ENCODE data around the gene CRYL1. TPM values are rescaled to one million over a fixed set of nuclear protein-coding genes. Genes with fewer than 3 reads are reported as not detected.

The CRYL1 gene
- polyA plus RNA-seq, 1 of the 3 experiments (the other 2 are of a cell fraction) = 34.8 TPM

DNA sequence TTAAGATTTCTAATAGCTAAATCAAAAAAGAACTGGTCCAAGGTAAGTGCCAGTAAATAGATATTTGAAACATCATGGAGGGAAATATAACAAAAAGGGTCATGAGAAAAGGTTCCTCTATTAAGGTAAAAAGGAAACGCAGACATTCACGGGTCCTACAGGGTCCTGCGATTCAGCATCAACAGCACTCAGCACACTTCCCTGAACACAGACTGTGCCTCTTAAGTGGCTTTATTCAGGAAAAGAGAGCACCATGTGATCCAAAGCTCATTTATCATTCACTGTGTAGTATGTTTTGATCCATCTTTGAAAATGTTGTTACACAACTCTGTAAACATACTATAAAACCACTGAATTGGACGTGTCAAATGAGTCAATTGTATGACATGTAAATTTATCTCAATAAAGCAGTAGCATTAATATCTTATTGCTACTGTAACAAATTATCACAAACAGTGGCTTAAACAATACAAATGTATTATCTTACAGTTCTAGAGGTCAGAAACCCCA lies 33.7 kb downstream of the CRYL1 start:
- Histone ChIP-seq H3K27me3 (ENCODE audit: insufficient read depth) (no peaks in the 10 kb centered on the region), H3K4me3 (ENCODE audit: low read depth in 2 of 2, low read length in 1 of 2) (no peak overlapping the region), H2AFZ (ENCODE audit: low read depth) (no peak overlapping the region), H3K4me2 (no peak overlapping the region), H3K9ac (no peak overlapping the region), H4K20me1 (ENCODE audit: insufficient read depth) (no peaks in the 10 kb centered on the region), H3K9me2 (no peaks in the 10 kb centered on the region), H3K9me3 (no peaks in the 10 kb centered on the region), H3K4me1 (ENCODE audit: control insufficient read depth in 1 of 2, insufficient read depth in 2 of 2, low read depth in 1 of 2, low read length in 1 of 2) (no peaks in the 10 kb centered on the region), H3F3A (replicated peaks; ENCODE audit: insufficient read depth) (no peaks in the 10 kb centered on the region), H3K27ac (ENCODE audit: low read depth in 2 of 2, low read length in 1 of 2) (no peak overlapping the region), H3K36me3 (replicated peaks in 1 of 2; ENCODE audit: control insufficient read depth in 1 of 2, insufficient read depth in 2 of 2, low read length in 1 of 2) (no peaks in the 10 kb centered on the region), H3K79me2 (ENCODE audit: insufficient read depth) (no peaks in the 10 kb centered on the region)
- TF ChIP-seq ELF1 (IDR thresholded peaks at IDR 0.05) (no peak), FOSL2 (IDR thresholded peaks at IDR 0.05; ENCODE audit: borderline replicate concordance, low read depth) (no peak), NFIC (IDR thresholded peaks at IDR 0.05; ENCODE audit: borderline replicate concordance) (no peak), TCF12 (IDR thresholded peaks at IDR 0.05) (no peak), SIN3A (IDR thresholded peaks at IDR 0.05; ENCODE audit: borderline replicate concordance, low read depth, low read length) (no peak)
- WGBS (ENCODE audit: low lambda C conversion rate) = 76% methylated on average over 4 of the region's 4 CpGs
- ChIA-PET POLR2A (no interaction called here), CTCF (interaction anchor here (0.6 to 7.7 kb wide), 4 partner anchors 33 to 431 kb away, joined by 3 to 74 read pairs (median 19); partner anchors contain the start of gene CRYL1)
- no peak for DNase-seq

DNA sequence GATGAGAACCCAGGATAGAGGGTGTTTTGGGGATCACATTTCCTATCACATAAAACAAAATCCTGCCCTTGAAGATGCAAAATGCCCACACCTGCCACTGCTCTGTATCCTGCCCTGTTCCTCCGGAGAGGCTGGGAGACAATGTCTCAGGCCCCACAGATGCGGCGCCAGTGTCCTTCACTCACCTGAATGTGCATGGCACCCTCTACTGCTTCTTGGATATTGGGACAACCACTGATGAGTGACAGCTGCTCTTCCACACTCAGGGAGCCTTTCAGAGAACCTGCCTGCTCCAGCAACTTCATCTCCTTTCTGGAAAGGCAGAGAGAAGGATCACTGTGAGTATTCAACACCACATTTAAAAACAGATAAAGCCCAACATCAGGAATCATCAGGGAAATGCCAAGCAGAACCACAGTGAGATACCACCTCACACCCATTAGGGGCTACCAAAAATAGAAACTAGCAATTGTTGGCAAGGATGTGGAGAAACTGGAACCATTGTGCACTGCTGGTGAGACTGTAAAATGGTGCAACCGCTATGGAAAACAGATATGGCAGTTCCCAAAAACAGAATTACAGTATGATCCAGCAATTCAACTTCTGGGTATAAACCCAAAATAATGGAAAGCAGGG lies 36.4 kb downstream of the CRYL1 start:
- H3K36me3 ChIP-seq (replicated peaks in 1 of 2; ENCODE audit: control insufficient read depth in 1 of 2, insufficient read depth in 2 of 2, low read length in 1 of 2) = no peaks in the 10 kb centered on the region
- H3K9me2 ChIP-seq = no peaks in the 10 kb centered on the region
- H3K4me2 ChIP-seq = no peak overlapping the region
- no peaks in the 10 kb centered on the region for H3K9me3 ChIP-seq
- H4K20me1 ChIP-seq (ENCODE audit: insufficient read depth) = no peaks in the 10 kb centered on the region
- H3K79me2 ChIP-seq (ENCODE audit: insufficient read depth) = no peaks in the 10 kb centered on the region
- ChIA-PET CTCF (interaction anchor here (1.3 to 7.7 kb wide), 2 partner anchors 434 to 435 kb away, joined by 4 to 74 read pairs; no protein-coding TSS in a partner anchor), POLR2A (no interaction called here)
- TF ChIP-seq RFX5 (IDR thresholded peaks at IDR 0.05; ENCODE audit: low read length) = no peak
- TF ChIP-seq TAF1 (IDR thresholded peaks at IDR 0.05; ENCODE audit: borderline replicate concordance, low read depth, low read length) = no peak
- TF ChIP-seq NRF1 (IDR thresholded peaks at IDR 0.05; ENCODE audit: low read depth, low read length) = no peak
- H3K27me3 ChIP-seq (ENCODE audit: insufficient read depth) = no peaks in the 10 kb centered on the region
- no peaks in the 10 kb centered on the region for H3F3A ChIP-seq (replicated peaks; ENCODE audit: insufficient read depth)
- 99% methylated on average over 4 of the region's 4 CpGs for WGBS (ENCODE audit: low lambda C conversion rate)
- no peak overlapping the region for H3K4me3 ChIP-seq (ENCODE audit: low read depth in 2 of 2, low read length in 1 of 2)
- DNase-seq = no peak
- no peak overlapping the region for H3K9ac ChIP-seq
- no peak overlapping the region for H2AFZ ChIP-seq (ENCODE audit: low read depth)
- no peak overlapping the region for H3K27ac ChIP-seq (ENCODE audit: low read depth in 2 of 2, low read length in 1 of 2)
- no peaks in the 10 kb centered on the region for H3K4me1 ChIP-seq (ENCODE audit: control insufficient read depth in 1 of 2, insufficient read depth in 2 of 2, low read depth in 1 of 2, low read length in 1 of 2)

DNA sequence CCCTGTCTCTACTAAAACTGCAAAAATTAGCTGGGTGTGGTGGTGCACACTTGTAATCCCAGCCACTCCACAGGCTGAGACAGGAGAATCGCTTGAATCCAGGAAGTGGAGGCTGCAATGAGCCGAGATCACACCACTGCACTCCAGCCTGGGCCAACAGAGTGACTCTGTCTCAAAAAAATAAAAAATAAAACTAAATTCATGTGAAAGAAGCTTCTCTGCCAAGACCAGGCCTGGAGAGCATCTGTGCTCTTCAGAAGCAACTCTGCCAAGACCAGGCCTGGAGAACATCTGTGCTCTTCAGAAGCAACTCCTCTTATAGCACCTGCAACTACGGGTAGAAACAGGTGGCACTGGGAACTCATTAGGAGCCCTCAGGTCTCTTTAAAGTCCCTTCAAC lies 37.7 kb downstream of the CRYL1 start:
- WGBS (ENCODE audit: low lambda C conversion rate) = 83% methylated on average over 3 of the region's 3 CpGs
- no peaks in the 10 kb centered on the region for H3K9me2 ChIP-seq
- TF ChIP-seq EP300 (IDR thresholded peaks at IDR 0.05; ENCODE audit: borderline replicate concordance in 1 of 2, low read depth in 1 of 2, low read length in 1 of 2) (no peak), MAX (IDR thresholded peaks at IDR 0.05; ENCODE audit: low read depth) (no peak), RAD21 (IDR thresholded peaks at IDR 0.05; ENCODE audit: low read length) (no peak), RCOR1 (IDR thresholded peaks at IDR 0.05; ENCODE audit: low read length) (no peak), SIN3A (IDR thresholded peaks at IDR 0.05; ENCODE audit: borderline replicate concordance, low read depth, low read length) (no peak), PBX3 (IDR thresholded peaks at IDR 0.05) (no peak), FOSL2 (IDR thresholded peaks at IDR 0.05; ENCODE audit: borderline replicate concordance, low read depth) (no peak), EZH2phosphoT487 (IDR thresholded peaks at IDR 0.05; ENCODE audit: borderline replicate concordance, low read depth) (no peak), POLR2AphosphoS5 (IDR thresholded peaks at IDR 0.05; ENCODE audit: low read depth, low read length) (no peak), FOXM1 (IDR thresholded peaks at IDR 0.05; ENCODE audit: low read depth) (no peak), SMC3 (IDR thresholded peaks at IDR 0.05; ENCODE audit: low read depth, low read length) (no peak), NRF1 (IDR thresholded peaks at IDR 0.05; ENCODE audit: low read depth, low read length) (no peak), REST (IDR thresholded peaks at IDR 0.05; ENCODE audit: low read depth, low read length) (no peak)

More for the DNA sequence above, 37.7 kb downstream of the CRYL1 start:
- H3K4me3 ChIP-seq (ENCODE audit: low read depth in 2 of 2, low read length in 1 of 2) = no peak overlapping the region
- no peaks in the 10 kb centered on the region for H4K20me1 ChIP-seq (ENCODE audit: insufficient read depth)
- no peaks in the 10 kb centered on the region for H3K79me2 ChIP-seq (ENCODE audit: insufficient read depth)
- no peaks in the 10 kb centered on the region for H3K4me1 ChIP-seq (ENCODE audit: control insufficient read depth in 1 of 2, insufficient read depth in 2 of 2, low read depth in 1 of 2, low read length in 1 of 2)
- no peaks in the 10 kb centered on the region for H3K36me3 ChIP-seq (replicated peaks in 1 of 2; ENCODE audit: control insufficient read depth in 1 of 2, insufficient read depth in 2 of 2, low read length in 1 of 2)
- ChIA-PET CTCF (interaction anchor here (1.0 to 1.3 kb wide), 2 partner anchors 17 to 437 kb away, joined by 3 to 4 read pairs; no protein-coding TSS in a partner anchor), POLR2A (no interaction called here)
- H2AFZ ChIP-seq (ENCODE audit: low read depth) = no peak overlapping the region
- no peaks in the 10 kb centered on the region for H3K9me3 ChIP-seq
- H3K9ac ChIP-seq = no peak overlapping the region
- H3K27ac ChIP-seq (ENCODE audit: low read depth in 2 of 2, low read length in 1 of 2) = no peak overlapping the region
- H3F3A ChIP-seq (replicated peaks; ENCODE audit: insufficient read depth) = no peaks in the 10 kb centered on the region
- H3K4me2 ChIP-seq = no peak overlapping the region
- no peak for DNase-seq
- H3K27me3 ChIP-seq (ENCODE audit: insufficient read depth) = no peaks in the 10 kb centered on the region

Measured in SK-N-SH (cell line).